Measurements from ENCODE around the gene TBXA2R. TPM values are rescaled to one million over a fixed set of nuclear protein-coding genes. Genes with fewer than 3 reads are reported as not detected.

The TBXA2R gene
- total RNA-seq, 1 donor from 2014 or later = 0.47 TPM

DNA sequence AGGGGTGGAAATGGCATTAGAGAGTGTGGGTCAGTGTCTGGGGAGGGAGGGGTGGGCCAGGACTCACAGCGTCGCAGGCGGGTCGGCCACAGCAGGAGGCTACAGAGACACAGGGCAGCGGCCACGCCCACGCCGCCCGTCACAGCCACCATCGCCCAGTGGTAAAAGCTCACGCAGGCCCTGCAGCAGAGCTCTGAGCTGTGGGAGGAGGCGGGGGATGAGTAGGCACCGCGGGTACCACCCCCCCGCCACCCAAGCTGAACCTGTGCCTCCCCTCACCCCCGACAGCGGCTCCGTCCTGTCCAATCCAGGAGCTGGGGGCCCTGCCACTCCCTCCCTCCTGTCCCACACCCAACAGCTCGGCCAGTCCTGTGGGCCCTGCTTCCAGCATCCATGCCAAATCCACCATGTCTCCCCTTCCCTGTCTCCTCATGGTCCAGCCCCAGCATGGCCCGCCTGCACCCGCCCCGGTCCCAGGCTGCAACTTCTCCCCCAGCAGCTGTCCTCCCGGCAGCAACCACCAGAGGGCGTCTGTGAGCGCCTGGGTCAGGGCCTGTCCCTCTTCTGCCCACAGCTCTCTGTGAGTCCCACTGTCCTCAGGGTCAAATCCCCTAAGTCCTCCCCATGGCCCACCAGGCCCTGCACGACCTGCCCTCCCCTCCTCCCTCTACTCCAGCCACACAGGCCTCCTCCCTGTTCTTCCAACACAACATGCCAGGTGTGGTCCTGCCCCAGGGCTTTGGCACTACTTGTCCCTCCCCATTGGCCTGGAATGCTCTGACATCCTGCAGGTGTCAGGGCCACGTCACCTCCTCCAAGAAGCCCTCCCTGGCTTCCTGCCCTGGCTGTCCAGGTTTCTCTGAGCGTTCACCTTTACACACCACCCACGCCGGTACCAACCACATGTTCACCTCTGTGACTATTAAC, 61.7 kb downstream of the TBXA2R start:
- H3K9me3 Mint-ChIP-seq = no peaks in the 10 kb centered on the region
- H3K27me3 Mint-ChIP-seq (ENCODE audit: low read depth) = no peaks in the 10 kb centered on the region
- DNase-seq (ENCODE audit: low spot score in 2 of 2, unreplicated experiment in 2 of 2) = peak; percentile 49 to 82
- TF ChIP-seq, protein P1, sequence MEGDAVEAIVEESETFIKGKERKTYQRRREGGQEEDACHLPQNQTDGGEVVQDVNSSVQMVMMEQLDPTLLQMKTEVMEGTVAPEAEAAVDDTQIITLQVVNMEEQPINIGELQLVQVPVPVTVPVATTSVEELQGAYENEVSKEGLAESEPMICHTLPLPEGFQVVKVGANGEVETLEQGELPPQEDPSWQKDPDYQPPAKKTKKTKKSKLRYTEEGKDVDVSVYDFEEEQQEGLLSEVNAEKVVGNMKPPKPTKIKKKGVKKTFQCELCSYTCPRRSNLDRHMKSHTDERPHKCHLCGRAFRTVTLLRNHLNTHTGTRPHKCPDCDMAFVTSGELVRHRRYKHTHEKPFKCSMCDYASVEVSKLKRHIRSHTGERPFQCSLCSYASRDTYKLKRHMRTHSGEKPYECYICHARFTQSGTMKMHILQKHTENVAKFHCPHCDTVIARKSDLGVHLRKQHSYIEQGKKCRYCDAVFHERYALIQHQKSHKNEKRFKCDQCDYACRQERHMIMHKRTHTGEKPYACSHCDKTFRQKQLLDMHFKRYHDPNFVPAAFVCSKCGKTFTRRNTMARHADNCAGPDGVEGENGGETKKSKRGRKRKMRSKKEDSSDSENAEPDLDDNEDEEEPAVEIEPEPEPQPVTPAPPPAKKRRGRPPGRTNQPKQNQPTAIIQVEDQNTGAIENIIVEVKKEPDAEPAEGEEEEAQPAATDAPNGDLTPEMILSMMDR (IDR thresholded peaks at IDR 0.05; ENCODE audit: unreplicated experiment) = peak; percentile 89
- H3K36me3 Mint-ChIP-seq = peaks cover 2% of the 10 kb centered on the region
- H3K4me3 Mint-ChIP-seq = no peak overlapping the region
- no peaks in the 10 kb centered on the region for H3K4me1 Mint-ChIP-seq
- H3K27ac Mint-ChIP-seq = no peak overlapping the region

Other genes starting within 250 kb of the TBXA2R start
- 28.6 to 32.9 TPM (median 32.2 TPM) in 3 replicates for gene NFIC, start 240.3 kb downstream of the TBXA2R start, total RNA-seq
- gene SMIM24, start 126.3 kb downstream of the TBXA2R start, total RNA-seq = 0.60 TPM in 1 of 3 replicates, not detected in the others
- not detected in 3 replicates for gene SMIM44, start 123.4 kb downstream of the TBXA2R start, total RNA-seq
- gene DOHH, start 106.2 kb downstream of the TBXA2R start, total RNA-seq = 8.5 to 9.1 TPM (median 8.7 TPM) in 3 replicates
- 53.7 to 54.9 TPM (median 53.9 TPM) in 3 replicates for gene FZR1, start 100.6 kb downstream of the TBXA2R start, total RNA-seq
- 2.3 to 3.5 TPM (median 2.6 TPM) in 3 replicates for gene TEKTIP1, start 67.7 kb downstream of the TBXA2R start, total RNA-seq
- 58.3 to 61.1 TPM (median 59.5 TPM) in 3 replicates for gene MFSD12, start 49.3 kb downstream of the TBXA2R start, total RNA-seq
- 89.5 to 94.9 TPM (median 93.9 TPM) in 3 replicates for gene HMG20B, start 33.9 kb downstream of the TBXA2R start, total RNA-seq
- gene GIPC3, start 21.4 kb downstream of the TBXA2R start, total RNA-seq = 0.07 to 0.11 TPM (median 0.09 TPM) in 3 replicates
- gene CACTIN, start 19.9 kb upstream of the TBXA2R start, total RNA-seq = 36.6 to 39.2 TPM (median 37.3 TPM) in 3 replicates
- 43.9 to 47.1 TPM (median 45.7 TPM) in 3 replicates for gene PIP5K1C, start 93.6 kb upstream of the TBXA2R start, total RNA-seq
- 20.0 to 21.7 TPM (median 20.1 TPM) in 3 replicates for gene TJP3, start 101.5 kb upstream of the TBXA2R start, total RNA-seq
- 22.1 to 25.2 TPM (median 23.5 TPM) in 3 replicates for gene APBA3, start 154.8 kb upstream of the TBXA2R start, total RNA-seq
- 26.8 to 30.2 TPM (median 27.6 TPM) in 3 replicates for gene MRPL54, start 155.8 kb upstream of the TBXA2R start, total RNA-seq
- gene RAX2, start 165.4 kb upstream of the TBXA2R start, total RNA-seq = not detected in 3 replicates
- gene MATK, start 179.5 kb upstream of the TBXA2R start, total RNA-seq = 3.7 to 5.0 TPM (median 4.0 TPM) in 3 replicates

Measured in mesothelial cell of epicardium (in vitro differentiated cells).